HG03432 (cell line): ENCODE results near the gene BGLAP.
"Not testable (repeated sequence)": the region's sequence is repeated elsewhere in the genome, so short reads cannot be mapped to it uniquely, and the experiment has no call there.

Experiments used
- ATAC-seq: cut with Tn5 transposase; IDR thresholded peaks from one replicate; pipeline ENCODE4 v1.9.1; 2021; ENCODE audit warnings: mild to moderate bottlenecking, moderate library complexity; ENCODE audit not compliant: unreplicated experiment

Gene BGLAP

DNA sequence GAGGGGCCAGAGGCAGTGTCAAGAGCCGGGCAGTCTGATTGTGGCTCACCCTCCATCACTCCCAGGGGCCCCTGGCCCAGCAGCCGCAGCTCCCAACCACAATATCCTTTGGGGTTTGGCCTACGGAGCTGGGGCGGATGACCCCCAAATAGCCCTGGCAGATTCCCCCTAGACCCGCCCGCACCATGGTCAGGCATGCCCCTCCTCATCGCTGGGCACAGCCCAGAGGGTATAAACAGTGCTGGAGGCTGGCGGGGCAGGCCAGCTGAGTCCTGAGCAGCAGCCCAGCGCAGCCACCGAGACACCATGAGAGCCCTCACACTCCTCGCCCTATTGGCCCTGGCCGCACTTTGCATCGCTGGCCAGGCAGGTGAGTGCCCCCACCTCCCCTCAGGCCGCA lies at the start of gene BGLAP:
Gene BGLAP, plus strand, starts transcription at position 259 of the 400 bp plus-strand sequence. Its CDS starts 48 bp downstream, at position 307.
- ATAC-seq: no peak

DNA sequence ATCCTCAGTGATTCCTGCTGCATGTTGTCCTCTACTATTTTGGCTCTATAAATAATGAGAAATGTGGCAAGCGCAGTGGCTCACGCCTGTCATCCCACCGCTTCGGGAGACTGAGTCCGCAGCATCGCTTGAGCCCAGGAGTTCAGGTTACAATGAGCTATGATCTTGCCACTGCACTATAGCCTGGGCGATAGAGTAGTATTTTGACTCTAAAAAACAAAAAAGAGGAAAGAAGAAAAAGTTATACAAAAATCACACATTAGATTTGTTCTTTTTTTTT lies 48.8 kb upstream of the BGLAP start:
- no peak for ATAC-seq

DNA sequence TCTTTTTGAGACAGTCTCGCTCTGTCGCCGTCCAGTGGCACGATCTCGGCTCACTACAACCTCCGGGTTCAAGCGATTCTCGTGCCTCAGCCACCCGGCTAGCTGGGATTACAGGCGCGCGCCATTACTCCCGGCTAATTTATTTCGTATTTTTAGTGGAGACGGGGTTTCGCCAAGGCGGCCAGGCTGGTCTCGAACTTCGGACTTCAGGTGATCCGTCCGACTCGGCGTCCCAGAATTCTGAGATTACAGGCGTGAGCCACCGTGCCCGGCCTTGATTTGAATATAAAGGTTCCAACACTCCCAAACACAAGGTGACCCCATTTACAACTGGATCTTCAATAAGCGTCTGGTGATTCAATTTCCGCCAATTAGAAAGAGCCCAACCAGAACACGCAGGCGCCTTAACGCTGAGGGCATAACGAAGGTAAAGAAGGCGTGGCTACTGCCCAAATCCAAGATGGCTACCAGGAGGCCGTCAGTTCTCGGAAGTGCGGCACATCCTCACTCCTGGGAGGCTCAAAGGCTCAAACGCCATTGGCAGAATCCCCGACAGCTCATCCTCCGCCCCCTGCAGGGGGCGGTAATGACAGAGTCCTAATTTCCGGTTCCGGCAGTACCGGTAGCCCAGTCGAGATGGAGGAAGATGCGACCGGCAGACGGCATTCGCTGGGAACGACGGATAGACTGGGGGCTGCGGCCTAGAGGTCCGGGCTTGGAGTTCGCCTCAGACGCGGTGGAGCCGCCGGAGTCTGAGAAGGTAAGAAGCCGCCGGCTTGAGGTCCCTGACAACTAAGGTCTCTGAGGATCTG lies 48.3 kb upstream of the BGLAP start, which contains the start of gene SLC25A44:
Gene SLC25A44, plus strand, starts transcription at position 617 of the 812 bp plus-strand sequence. CDS start 5,744 bp downstream, outside the sequence.
- ATAC-seq: peak; percentile 93

- ATAC-seq: peak; percentile 4
Observed at GRCh38 chr1:156194300-156194652, 47.7 kb upstream of the BGLAP start.

GRCh38 chr1:156195853-156196252 lies 46.1 kb upstream of the BGLAP start:
- ATAC-seq: no peak

DNA sequence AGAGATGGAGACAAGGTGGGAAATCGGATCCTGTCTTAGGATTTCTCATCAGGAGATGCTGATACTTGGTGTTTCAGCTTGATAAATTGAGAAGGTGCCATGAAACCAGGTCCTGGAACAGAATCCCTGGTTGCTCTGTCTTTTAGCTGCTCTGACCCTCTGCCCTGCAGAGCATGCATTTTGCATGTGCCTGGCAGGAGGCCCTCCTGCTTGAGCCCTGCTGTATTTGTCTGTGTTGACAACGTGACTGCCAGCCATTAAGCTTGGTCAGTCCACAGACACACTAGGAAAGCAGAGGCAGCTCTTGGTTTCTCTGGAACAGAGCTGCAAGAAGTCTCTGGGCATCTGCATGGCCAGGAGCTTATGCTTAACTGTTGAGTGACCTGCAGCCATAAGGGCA lies 45.5 kb upstream of the BGLAP start:
- ATAC-seq: no peak

GRCh38 chr1:156198831-156199349 lies 43.1 kb upstream of the BGLAP start:
- ATAC-seq: peak; percentile 39

GRCh38 chr1:156200044-156200443 lies 41.9 kb upstream of the BGLAP start:
- no peak for ATAC-seq

GRCh38 chr1:156203331-156203730 lies 38.7 kb upstream of the BGLAP start:
- no peak for ATAC-seq

DNA sequence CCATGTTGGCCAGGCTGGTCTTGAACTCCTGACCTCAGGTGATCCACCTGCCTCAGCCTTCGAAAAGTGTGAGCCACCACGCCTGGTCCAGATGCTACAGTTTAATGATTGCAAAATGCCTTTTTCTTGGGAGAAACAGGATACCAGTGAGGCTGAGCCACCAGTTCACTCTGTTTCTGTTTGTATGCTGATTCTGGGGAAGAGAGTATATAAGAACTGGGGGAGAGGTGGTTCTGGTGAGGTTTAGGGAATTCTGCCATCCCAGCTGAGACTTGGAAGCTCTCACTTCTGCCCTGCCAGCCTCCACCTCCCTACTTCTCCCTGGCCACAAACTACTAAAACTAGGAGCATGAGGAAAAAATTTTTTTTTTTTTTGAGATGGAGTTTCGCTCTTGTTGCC lies 37.3 kb upstream of the BGLAP start:
- no peak for ATAC-seq

DNA sequence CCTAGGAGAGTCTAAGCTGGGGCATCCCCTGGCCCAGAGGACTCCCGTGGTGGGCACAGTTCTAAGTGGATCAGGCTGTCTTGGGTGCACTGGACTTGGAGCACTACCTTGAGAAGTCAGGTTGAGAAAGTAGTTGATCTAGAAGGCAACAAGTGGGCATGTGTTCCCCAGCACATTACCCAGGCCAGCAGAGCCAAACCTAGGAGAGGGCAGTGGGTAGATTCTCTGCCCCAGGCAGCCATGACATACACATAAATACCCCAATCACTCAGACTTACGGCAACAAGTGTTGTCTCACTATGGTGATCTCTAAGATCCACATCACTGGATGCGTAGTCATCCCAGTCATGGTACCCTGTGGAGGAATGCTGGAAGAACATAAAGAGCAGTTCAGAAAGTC lies 30.7 kb upstream of the BGLAP start:
- ATAC-seq: no peak

GRCh38 chr1:156212130-156212529 lies 29.9 kb upstream of the BGLAP start:
- ATAC-seq: no peak

GRCh38 chr1:156212833-156213643 lies 28.9 kb upstream of the BGLAP start, which contains the start of gene PMF1:
Gene PMF1 (plus strand): TSS chr1:156213007. CDS start chr1:156213016, 9 bp downstream.
- peak; percentile 88 for ATAC-seq

- no peak for ATAC-seq
Observed at GRCh38 chr1:156213644-156213966, 28.4 kb upstream of the BGLAP start.

DNA sequence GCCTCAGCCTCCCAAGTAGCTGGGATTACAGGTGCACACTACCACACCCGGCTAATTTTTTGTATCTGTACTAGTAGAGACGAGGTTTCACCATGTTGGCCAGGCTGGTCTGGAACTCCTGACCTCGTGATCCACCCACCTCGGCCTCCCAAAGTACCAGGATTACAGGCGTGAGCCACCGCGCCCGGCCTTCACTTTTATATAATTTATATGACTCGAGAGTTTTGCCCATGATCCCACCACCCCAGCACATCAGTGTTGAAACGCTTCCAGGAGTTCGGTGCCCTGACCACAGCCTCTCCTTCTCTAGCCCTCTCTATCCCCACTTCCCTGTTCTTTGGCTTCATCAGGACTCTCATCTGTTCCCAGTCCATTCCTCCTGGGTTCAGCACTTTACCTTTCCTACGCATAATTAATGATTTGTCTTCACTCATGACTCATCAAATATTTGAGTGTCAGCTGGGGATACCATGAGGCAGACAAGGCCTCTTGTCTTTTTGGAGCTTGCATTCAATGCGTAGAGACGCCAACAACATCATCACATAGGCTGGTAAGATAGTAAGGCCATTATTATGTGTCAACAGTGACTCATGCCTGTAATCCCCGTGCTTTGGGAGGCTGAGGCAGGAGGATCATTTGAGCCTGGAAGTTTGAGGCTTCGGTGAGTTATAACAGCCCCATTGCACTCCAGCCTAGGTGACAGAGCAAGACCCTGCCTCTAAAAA lies 27.8 kb upstream of the BGLAP start:
- ATAC-seq: no peak

GRCh38 chr1:156216361-156217086 lies 25.5 kb upstream of the BGLAP start:
- not testable (repeated sequence) for ATAC-seq

DNA sequence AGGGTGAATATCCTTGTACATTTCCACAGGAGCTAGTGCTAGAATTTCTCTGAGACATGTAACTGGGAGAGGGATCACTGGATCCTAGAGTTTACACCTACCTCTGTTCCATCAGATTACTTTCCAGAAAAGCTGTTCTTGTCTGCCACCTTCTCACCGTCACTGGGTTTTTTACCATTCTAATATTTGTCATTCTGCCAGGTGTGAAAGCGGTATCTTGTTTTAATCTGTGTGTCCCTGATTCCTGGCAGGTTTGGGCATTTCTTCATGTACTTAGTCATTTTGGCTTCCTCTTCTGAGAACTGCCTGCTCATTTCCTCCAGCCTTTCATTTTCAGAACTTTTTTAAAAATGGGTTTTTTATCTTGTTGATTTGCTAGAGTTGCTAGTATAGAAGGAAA lies 24.1 kb upstream of the BGLAP start:
- ATAC-seq: no peak

DNA sequence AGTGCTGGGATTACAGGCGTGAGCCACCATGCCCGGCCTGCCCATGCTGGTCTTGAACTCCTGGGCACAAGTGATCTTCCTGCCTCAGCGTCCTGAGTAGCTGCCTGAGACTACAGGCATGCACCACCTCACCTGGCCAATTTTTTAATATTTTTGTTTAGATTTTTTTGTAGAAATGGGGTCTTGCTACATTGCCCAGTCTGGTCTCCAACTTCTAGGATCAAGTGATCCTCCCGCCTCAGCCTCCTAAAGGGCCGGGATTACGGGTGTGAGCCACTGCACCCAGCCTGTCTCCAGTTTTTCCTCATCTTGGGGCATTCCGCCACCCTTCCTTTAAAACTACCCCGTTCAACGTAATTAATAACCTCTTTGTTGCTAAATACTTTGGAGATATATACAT lies 21.8 kb upstream of the BGLAP start:
- ATAC-seq: no peak

DNA sequence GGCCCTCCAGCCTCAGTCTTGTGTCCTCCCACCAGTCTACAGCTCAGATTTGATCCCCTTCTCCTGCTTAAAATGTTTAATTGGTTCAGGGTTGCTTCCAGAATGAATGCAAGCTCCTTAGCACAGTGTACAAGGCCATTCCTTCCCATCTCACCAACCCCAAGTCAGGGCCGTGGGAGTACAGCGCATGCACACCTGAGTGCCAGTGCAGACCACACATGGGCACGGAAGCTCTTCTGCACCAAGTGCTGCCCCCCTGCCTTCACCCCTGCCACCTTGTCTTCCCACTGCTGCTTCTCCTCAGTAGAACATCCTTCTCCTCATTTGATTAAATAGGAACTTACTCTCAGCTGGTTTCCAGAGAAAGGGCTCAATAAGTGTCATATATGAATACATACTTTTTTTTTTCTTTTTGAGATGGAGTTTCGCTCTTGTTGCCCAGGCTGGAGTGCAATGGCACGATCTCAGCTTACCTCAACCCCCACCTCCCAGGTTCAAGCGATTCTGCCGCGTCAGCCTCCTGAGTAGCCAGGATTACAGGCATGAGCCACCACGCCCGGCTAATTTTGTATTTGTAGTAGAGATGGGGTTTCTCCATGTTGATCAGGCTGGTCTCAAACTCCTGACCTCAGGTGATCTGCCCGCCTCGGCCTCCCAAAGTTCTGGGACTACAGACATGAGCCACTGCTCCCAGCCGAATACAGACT lies 19.8 kb upstream of the BGLAP start:
- no peak for ATAC-seq

- ATAC-seq: peak; percentile 5
Observed at GRCh38 chr1:156225677-156226014, 16.3 kb upstream of the BGLAP start.
